ENCODE results near the gene OAS2. TPM values are rescaled to one million over a fixed set of nuclear protein-coding genes. Genes with fewer than 3 reads are reported as not detected.

OAS2 gene
- total and polyA plus RNA-seq, 9 of the 15 experiments (the other 6 are each of a cell fraction or from before 2014, with no cell fraction given), result 0.13 to 0.85 TPM; not detected in 7

DNA sequence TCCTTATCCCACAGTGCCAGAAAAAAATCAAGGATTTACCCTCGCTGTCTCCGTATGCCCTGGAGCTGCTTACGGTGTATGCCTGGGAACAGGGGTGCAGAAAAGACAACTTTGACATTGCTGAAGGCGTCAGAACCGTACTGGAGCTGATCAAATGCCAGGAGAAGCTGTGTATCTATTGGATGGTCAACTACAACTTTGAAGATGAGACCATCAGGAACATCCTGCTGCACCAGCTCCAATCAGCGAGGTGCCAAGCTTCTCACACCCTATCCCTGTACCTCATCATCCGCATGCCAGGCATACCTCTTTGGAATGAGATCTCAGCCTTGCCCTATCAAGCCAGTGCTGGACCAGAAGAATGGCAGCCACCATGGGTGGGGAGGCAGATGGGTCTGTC, 19.2 kb downstream of the OAS2 start:
- DNase-seq (ENCODE audit: extremely low read depth in 1 of 4, low spot score in 3 of 4) (no peak), ATAC-seq (no peak), FAIRE-seq (no peak)
- 0% methylated on average over 7 of the region's 7 CpGs for WGBS (ENCODE audit: insufficient coverage, low coverage, missing lambda C conversion rate)
- in situ Hi-C loops (cut with MboI) (no loop called here), intact Hi-C loops (cut with micrococcal nuclease) (no loop called here)
- TF ChIP-seq MTA2 (IDR thresholded peaks at IDR 0.05; ENCODE audit: low read depth) (no peak), NR2C2 (CRISPR knock-in tag; IDR thresholded peaks at IDR 0.05) (no peak), NR2C2 (tag; IDR thresholded peaks at IDR 0.05) (no peak), NR3C1 (CRISPR knock-in tag; IDR thresholded peaks at IDR 0.05) (no peak), TARDBP (IDR thresholded peaks at IDR 0.05) (no peak), RCOR1 (IDR thresholded peaks at IDR 0.05; ENCODE audit: borderline replicate concordance in 1 of 2, low read depth in 2 of 2, low read length in 2 of 2) (no peak), HDAC1 (IDR thresholded peaks at IDR 0.05) (no peak), ZNF551 (CRISPR knock-in tag; IDR thresholded peaks at IDR 0.05) (no peak), CTBP1 (IDR thresholded peaks at IDR 0.05; ENCODE audit: borderline replicate concordance) (no peak), HNRNPH1 (optimal IDR thresholded peaks at IDR 0.05; ENCODE audit: low read depth, low read length) (no peak), RAD21 (CRISPR knock-in tag; conservative IDR thresholded peaks at IDR 0.05 in 1 of 2, IDR thresholded peaks at IDR 0.05 in 1 of 2) (no peak), MGA (IDR thresholded peaks at IDR 0.05) (no peak), HEY1 (CRISPR knock-in tag; IDR thresholded peaks at IDR 0.05; ENCODE audit: borderline replicate concordance) (no peak), SMC3 (conservative IDR thresholded peaks at IDR 0.05; ENCODE audit: insufficient read depth, low read depth, low read length) (no peak)
- H3K9me3 ChIP-seq (replicated peaks; ENCODE audit: control insufficient read depth, insufficient read depth, low read depth, low read length), result no peaks in the 10 kb centered on the region
- no peaks in the 10 kb centered on the region for H4K20me1 ChIP-seq (replicated peaks; ENCODE audit: control insufficient read depth, insufficient read depth, low read length)
- peaks cover 0 to 3% of the 10 kb centered on the region in 2 experiments; a peak in 2 of 5 replicates for H3K27me3 ChIP-seq (ENCODE audit: control insufficient read depth in 2 of 2, insufficient read depth in 2 of 2, low read length in 2 of 2)
- H3K4me2 ChIP-seq (ENCODE audit: insufficient read depth, low read length), result no peak overlapping the region
- H3K36me3 ChIP-seq (ENCODE audit: control insufficient read depth, insufficient read depth, low read length), result no peaks in the 10 kb centered on the region
- H3K79me2 ChIP-seq (ENCODE audit: control insufficient read depth, insufficient read depth, low read length), result no peaks in the 10 kb centered on the region
- H3K9ac ChIP-seq (ENCODE audit: insufficient read depth in 1 of 2, low read depth in 2 of 2, low read length in 2 of 2), result no peak overlapping the region
- H3K4me3 ChIP-seq, result no peak overlapping the region
- H2AFZ ChIP-seq (ENCODE audit: low read depth, low read length), result no peak overlapping the region
- ChIA-PET POLR2A (interaction anchor here (0.7 to 0.8 kb wide), 3 partner anchors 63 to 104 kb away, joined by 3 to 5 read pairs (median 3); no protein-coding TSS in a partner anchor), CTCF (ENCODE audit: low intra/inter-chr PET ratio) (no interaction called here)
- no peaks in the 10 kb centered on the region for H3K4me1 ChIP-seq (replicated peaks in 1 of 2; ENCODE audit: control insufficient read depth in 2 of 2, insufficient read depth in 2 of 2, low read length in 2 of 2)
- no TSS peak for BruUV-seq (replicated peaks)
- no peaks in the 10 kb centered on the region for H3K9me1 ChIP-seq (ENCODE audit: control insufficient read depth, insufficient read depth, low read length)
- no peak overlapping the region for H3K27ac ChIP-seq (ENCODE audit: extremely low read depth, low read depth, low read length)
